Duodenal mucosa (tissue), 2 donors: ENCODE data around the gene TAF8.

Experiments used
- H3K27ac ChIP-seq: one replicate; pipeline ENCODE4 v1.7.0; 2013; ENCODE audit warnings: low read depth, low read length
- H3K27me3 ChIP-seq, 2 donors: one replicate each; pipeline ENCODE4 v1.7.0; 2013; ENCODE audit warnings: low read length in 2 of 2, control low read depth in 1 of 2; ENCODE audit not compliant: insufficient read depth in 2 of 2, control insufficient read depth in 1 of 2
- H3K36me3 ChIP-seq, 2 donors: one replicate each; pipeline ENCODE4 v1.7.0; 2013; ENCODE audit warnings: low read length in 2 of 2, control low read depth in 1 of 2; ENCODE audit not compliant: insufficient read depth in 2 of 2, control insufficient read depth in 1 of 2
- H3K4me1 ChIP-seq, 2 donors: one replicate each; pipeline ENCODE4 v1.7.0; 2013; ENCODE audit warnings: low read length in 2 of 2, control low read depth in 1 of 2; ENCODE audit not compliant: insufficient read depth in 2 of 2, control insufficient read depth in 1 of 2
- H3K4me3 ChIP-seq, 2 donors: one replicate each; pipeline ENCODE4 v1.7.0; 2013; ENCODE audit warnings: low read length in 2 of 2, low read depth in 1 of 2
- H3K9ac ChIP-seq, 2 donors: one replicate each; pipeline ENCODE4 v1.7.0; 2013; ENCODE audit warnings: low read length in 2 of 2, low read depth in 1 of 2
- H3K9me3 ChIP-seq, 2 donors: one replicate each; pipeline ENCODE4 v1.7.0; 2013; ENCODE audit warnings: low read length in 2 of 2, control low read depth in 1 of 2; ENCODE audit not compliant: control insufficient read depth in 1 of 2

Gene TAF8

GRCh38 chr6:42106112-42107023 is 56.0 kb downstream of the TAF8 start:
- Histone ChIP-seq H3K9me3 (no peaks in the 10 kb centered on the region), H3K4me3 (no peak overlapping the region), H3K9ac (no peak overlapping the region), H3K4me1 (peaks cover 21 to 22% of the 10 kb centered on the region in 2 donors), H3K36me3 (peaks cover 10 to 36% of the 10 kb centered on the region in 2 donors), H3K27ac (no peak overlapping the region), H3K27me3 (no peaks in the 10 kb centered on the region)

- Histone ChIP-seq H3K27me3 (no peaks in the 10 kb centered on the region), H3K27ac (no peak overlapping the region), H3K4me3 (no peak overlapping the region), H3K4me1 (peaks cover 20 to 22% of the 10 kb centered on the region in 2 donors), H3K9me3 (no peaks in the 10 kb centered on the region), H3K36me3 (peaks cover 10 to 36% of the 10 kb centered on the region in 2 donors), H3K9ac (no peak overlapping the region)
Measured at GRCh38 chr6:42108071-42108470, 57.7 kb downstream of the TAF8 start.

GRCh38 chr6:42110683-42111082 is 60.4 kb downstream of the TAF8 start:
- Histone ChIP-seq H3K9me3 (no peaks in the 10 kb centered on the region), H3K9ac (no peak overlapping the region), H3K27me3 (no peaks in the 10 kb centered on the region), H3K4me3 (no peak overlapping the region), H3K36me3 (peaks cover 10 to 28% of the 10 kb centered on the region in 2 donors), H3K4me1 (peaks cover 20 to 21% of the 10 kb centered on the region in 2 donors), H3K27ac (no peak overlapping the region)

GRCh38 chr6:42112351-42112750 is 62.0 kb downstream of the TAF8 start:
- no peak overlapping the region for H3K9ac ChIP-seq
- no peak overlapping the region for H3K27ac ChIP-seq
- H3K27me3 ChIP-seq: no peaks in the 10 kb centered on the region
- H3K36me3 ChIP-seq: peaks cover 10 to 21% of the 10 kb centered on the region in 2 donors
- peaks cover 32 to 34% of the 10 kb centered on the region in 2 donors for H3K4me1 ChIP-seq
- no peak overlapping the region for H3K4me3 ChIP-seq
- no peaks in the 10 kb centered on the region for H3K9me3 ChIP-seq

- H3K9me3 ChIP-seq: no peaks in the 10 kb centered on the region
- peak overlapping the region; percentile 67 for H3K27ac ChIP-seq
- H3K4me3 ChIP-seq: peak overlapping the region in 1 of 2 donors; percentile 41
- H3K9ac ChIP-seq: peak overlapping the region; percentile 33 to 38
- peaks cover 5 to 8% of the 10 kb centered on the region in 2 donors for H3K36me3 ChIP-seq
- H3K27me3 ChIP-seq: no peaks in the 10 kb centered on the region
- H3K4me1 ChIP-seq: peaks cover 41 to 42% of the 10 kb centered on the region in 2 donors
Measured at GRCh38 chr6:42113936-42114636, 63.8 kb downstream of the TAF8 start.

- peak overlapping the region; percentile 70 for H3K9ac ChIP-seq
- H3K4me1 ChIP-seq: peaks cover 54% of the 10 kb centered on the region in 2 donors
- H3K36me3 ChIP-seq: no peaks in the 10 kb centered on the region
Measured at GRCh38 chr6:42117843-42118161, 67.5 kb downstream of the TAF8 start.

GRCh38 chr6:42118162-42119001 is 68.1 kb downstream of the TAF8 start:
- H3K4me1 ChIP-seq: peaks cover 50 to 51% of the 10 kb centered on the region in 2 donors
- no peaks in the 10 kb centered on the region for H3K36me3 ChIP-seq
- H3K27me3 ChIP-seq: no peaks in the 10 kb centered on the region
- H3K4me3 ChIP-seq: no peak overlapping the region
- H3K9me3 ChIP-seq: no peaks in the 10 kb centered on the region
- peak overlapping the region; percentile 70 for H3K9ac ChIP-seq
- H3K27ac ChIP-seq: peak overlapping the region; percentile 93

More at GRCh38 chr6:42117843-42118161, 67.5 kb downstream of the TAF8 start:
- H3K27ac ChIP-seq: peak overlapping the region; percentile 93
- no peak overlapping the region for H3K4me3 ChIP-seq
- H3K9me3 ChIP-seq: no peaks in the 10 kb centered on the region
- no peaks in the 10 kb centered on the region for H3K27me3 ChIP-seq

- Histone ChIP-seq H3K4me3 (no peak overlapping the region), H3K27ac (no peak overlapping the region), H3K27me3 (no peaks in the 10 kb centered on the region), H3K9ac (peak overlapping the region in 1 of 2 donors; percentile 7), H3K9me3 (no peaks in the 10 kb centered on the region), H3K36me3 (peaks cover 12 to 18% of the 10 kb centered on the region in 2 donors), H3K4me1 (peaks cover 57 to 61% of the 10 kb centered on the region in 2 donors)
Measured at GRCh38 chr6:42120895-42121865, 70.9 kb downstream of the TAF8 start.
